ENCODE measurements around the gene CGB1.

CGB1 gene

DNA sequence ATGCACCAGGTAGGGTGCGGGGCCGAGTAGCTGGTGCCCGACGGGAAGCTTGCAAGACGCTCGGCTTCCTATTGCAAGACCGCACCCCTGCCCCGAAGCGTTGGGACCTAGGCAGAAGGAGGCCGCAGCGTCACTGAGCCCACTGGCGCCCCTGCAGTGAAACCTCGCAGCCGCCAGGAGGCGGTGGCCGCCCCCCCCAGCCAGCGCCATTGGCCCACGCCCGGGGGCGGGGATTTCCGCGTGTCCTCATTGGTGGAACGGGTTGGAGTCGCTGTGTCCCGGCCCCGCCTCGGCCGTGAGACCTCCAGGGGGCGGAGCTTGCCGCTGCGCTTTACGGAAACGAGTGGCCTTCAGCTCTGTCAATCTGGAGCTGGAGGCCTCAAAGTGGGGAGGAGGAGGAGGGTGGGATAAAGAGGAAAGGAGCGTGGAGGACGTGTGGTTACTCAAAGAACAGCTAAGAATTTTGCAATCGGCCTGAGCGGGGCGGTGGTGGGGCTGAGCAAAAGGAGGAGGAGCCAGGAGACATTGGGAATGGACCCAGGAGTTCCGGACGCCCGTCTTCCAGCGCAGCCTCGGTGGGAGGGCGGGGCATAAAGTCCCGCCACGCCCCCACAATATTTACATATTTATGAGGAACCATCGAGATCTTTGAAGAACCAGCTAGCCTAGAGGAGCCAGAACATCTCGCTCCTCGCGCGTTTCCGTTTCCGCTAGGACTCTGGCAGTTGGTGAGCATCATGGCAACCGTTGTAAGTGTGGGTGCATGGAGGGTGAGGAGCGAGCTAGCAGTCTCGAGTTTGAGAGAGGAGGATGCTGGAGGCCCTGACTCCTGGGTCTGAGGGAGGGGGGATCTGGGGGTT, 43.3 kb downstream of the CGB1 start, which contains the start of the genes GYS1 and RUVBL2:
TSS of gene GYS1 (minus strand) at position 135 of the 860 bp plus-strand sequence. CDS start 197 bp downstream, outside the sequence.
TSS of gene RUVBL2 (plus strand) at position 713 of the 860 bp plus-strand sequence. CDS start at position 738, 25 bp downstream.
- DNase-seq: peak; percentile 100

DNA sequence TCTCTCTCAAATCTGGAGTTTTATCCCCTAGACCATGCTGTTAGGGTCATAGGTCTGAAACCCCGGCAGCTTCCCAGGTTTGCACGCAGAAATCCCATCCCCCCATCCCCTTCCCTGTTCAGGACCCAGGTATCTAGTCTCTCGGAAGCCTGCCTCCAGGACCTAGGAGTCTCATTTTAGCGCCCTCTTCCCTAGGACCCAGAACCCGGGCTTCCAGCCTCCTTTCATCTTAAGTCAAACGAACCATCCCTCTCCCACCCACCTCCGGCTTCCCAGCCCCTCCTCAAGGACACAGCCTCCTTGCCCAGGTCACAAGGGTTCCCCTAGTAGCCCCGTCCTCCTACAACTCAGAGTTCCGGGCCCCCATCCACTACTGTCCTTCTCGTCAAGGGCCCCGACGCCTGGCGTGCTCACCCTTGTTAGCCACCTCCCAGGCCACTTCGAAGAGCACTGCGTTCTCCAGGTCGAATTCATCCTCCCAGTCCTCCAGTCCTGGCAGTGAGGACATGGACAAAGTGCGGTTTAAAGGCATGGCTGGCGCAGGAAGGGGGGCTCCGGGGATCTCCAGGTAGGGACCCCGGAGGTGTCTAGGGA, 44.0 kb downstream of the CGB1 start:
- peak; percentile 70 for DNase-seq

DNA sequence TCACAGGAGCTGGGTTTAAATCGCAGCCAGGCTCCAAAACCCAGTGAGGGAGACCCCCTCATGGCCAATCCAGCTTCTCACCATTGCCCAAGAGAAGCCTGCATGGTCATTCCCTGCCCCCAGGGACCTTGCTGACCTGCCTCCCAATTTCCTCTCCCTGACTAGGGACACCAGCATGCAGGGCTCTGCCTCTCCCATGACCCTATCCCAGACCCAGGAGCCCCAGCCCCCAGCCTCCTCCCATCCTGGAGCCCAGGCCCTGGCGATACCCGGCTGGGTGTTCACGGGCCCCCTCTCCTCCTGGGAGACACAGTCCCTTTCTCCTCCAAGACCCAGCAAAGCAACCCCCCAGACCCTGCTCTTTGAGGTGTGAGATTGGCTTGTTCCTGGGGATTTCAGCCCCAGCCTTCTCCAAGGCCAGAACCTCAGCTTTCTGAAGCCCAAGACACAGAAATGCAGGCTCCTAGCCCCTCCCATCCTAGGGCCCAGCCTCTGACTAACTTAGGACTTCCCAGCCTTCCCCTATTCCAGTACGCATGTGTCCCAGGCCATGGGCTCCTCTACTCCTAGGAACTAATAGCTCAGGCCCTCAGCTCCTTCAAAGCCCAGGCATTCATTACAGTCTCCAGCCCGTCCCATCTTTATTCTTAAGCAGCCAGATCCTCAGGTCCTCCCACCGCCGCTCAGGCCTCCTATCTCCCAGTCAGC, 44.7 kb downstream of the CGB1 start:
- DNase-seq: peak; percentile 58

DNA sequence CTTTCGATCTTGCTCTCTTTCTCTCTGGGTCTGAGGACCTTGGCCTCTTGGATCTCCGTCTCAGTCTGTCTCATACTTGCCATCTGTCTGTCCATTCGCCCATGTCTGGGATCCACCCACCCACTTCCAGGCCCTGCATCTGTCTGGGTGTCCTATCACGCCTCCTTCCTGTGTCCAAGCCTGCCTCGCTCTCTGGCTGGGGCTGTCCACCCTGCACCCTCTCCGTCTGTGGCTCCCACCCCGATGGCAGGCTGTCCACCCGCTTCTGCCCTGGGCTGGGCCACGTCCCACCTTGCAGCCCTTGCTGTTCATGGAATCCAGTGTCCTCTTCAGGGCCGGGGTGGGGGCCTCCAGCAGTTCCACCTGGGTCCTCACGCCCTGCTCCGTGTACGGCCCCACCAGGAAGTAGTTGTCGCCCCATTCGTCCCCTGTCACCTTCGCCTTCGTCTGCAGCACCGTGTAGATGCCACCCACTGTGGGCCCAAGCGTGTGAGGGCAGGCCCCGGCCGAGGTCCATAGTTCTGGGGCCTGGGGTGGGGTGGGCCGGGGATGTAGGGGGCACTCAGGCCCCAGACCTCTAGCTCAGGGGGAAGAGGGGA, 45.6 kb downstream of the CGB1 start:
- DNase-seq: no peak

DNA sequence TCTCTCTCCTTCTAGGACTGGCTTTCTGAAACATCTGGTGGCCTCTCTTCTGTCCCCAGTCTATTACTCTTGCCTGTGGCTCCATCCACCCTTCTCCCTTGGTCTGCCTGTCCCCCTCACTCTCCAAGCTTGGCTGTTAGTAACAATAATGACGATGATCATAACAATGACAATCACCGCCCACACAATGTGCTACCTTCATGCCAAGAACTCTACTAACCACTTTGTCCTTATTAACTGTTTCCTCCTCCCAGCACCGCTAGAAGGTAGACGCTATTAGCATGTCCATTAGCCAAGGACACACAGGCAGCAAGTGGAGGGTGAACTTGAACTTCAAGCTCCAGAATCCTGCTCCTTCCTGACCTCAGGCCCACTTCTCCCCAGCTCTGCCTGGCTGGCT, 46.3 kb downstream of the CGB1 start:
- no peak for DNase-seq

DNA sequence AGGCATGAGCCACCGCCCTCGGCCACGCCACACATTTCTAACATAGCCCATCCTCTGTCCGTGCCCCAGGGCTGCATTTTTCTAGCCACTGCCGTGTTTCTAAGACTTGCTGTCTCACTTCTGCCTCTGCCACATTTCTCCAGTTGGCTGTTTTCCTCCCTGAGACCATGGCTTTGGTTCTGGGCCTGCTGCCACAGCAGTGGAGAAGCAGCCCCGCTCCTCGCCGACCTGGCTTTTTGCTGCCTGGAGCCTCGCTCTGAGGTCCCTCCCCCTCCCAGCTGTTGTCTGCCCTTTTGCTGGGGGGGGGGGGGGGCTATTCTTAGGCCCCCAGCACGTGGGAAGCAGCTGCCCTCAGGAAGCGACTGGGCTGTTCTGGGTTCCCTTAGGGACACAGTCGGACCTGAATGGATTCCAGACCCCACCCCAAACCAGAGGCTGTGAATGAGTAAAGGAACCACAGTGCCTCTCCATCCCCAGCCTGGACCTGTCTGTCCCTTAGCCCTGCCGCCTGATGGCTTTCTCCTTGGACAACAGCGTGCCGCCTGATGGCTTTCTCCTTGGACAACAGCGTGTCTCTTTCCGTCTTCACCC, 46.9 kb downstream of the CGB1 start:
- no peak for DNase-seq

DNA sequence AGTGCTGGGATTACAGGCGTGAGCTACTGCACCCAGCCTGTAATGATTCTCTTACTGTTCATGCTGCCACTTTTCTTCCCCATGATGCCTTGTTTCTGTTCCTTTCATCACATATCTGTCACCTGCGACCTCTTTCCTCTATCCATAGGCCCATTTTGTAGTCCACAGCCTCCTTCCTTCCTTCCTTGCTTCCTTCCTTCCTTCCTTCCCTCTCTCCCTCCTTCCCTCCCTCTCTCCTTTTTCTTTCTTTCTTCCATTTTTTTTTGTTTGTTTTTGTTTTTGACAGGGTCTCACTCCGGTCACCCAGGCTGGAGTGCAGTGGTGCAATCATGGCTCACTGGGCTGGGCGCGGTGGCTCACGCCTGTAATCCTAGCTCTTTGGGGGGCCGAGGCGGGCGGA, 47.8 kb downstream of the CGB1 start:
- DNase-seq: no peak

DNA sequence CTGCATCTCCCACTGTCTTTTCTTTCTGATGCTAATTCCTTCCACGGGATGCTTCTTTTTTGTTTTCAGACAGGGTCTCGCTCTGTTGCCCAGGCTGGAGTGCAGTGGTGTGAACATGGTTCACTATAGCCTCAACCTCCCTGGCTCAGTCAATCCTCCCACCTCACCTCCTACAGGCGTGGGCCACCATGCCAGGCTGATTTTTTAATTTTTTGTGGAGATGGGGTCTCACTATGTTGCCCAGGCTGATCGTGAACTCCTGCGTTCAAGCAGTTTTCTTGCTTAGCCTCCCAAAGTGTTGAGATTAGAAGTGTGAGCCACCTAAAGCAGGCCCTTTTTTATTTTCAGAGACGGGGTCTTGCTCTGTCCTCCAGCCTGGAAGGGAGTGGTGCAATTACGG, 48.4 kb downstream of the CGB1 start:
- no peak for DNase-seq

DNA sequence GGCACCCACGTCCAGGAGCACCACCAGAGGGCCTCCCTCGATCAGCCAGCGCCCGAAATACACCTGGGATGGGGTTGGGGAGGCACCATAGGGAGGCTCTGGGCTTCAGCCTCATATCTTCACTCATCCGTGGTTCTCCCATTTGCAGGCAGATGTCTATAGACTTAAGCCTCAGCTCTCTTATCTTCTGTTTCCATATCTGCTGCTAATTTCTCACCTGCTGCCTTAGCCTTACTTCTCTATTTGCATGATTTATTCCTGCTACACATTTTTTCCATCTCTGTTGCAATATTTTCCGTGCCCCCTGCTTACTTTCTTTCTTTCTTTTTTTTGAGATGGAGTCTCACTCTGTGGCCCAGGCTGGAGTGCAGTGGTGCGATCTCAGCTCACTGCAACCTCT, 49.4 kb downstream of the CGB1 start:
- DNase-seq: no peak

DNA sequence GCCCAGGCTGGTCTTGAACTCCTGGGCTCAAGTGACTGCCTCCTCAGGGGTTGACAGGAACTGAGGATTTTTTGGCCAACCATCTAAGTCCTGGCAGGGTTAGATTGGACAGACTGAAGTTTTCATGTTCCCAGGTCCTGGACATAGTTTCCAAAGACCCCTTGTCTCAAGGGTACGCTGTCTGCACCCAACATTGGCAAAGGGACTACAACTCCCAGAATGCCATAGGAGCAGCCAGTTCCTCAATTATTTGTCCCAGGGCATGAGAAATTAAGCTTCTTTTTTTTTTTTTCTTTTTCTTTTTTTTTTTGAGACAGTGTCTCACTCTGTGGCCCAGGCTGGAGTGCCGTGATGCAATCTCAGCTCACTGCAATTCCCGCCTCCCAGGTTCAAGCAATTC, 50.5 kb downstream of the CGB1 start:
- no peak for DNase-seq

DNA sequence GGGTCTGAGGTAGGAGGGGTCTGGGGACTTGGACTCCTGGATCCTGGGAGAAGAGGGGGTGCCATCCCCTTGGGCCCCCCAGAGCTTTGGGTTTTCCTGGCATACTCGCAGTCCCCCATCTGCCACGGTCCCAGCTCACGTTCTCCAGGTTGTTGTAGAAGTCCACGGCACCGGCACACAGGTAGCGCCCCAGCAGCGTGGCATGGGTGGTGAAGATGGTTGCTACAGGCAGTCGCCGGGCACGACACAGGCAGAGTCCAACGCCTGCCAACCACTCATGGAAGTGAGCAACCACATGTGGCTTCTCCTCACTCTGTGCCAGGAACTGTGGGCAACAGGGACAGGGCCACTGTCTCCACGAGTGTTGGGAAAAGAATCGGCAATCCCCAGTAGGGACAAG, 51.0 kb downstream of the CGB1 start:
- no peak for DNase-seq
